ENCODE data around the gene GAS2L3. TPM values are rescaled to one million over a fixed set of nuclear protein-coding genes. Genes with fewer than 3 reads are reported as not detected.

Gene GAS2L3
- total RNA-seq, 1 experiment from 2014 or later, result 116 TPM

DNA sequence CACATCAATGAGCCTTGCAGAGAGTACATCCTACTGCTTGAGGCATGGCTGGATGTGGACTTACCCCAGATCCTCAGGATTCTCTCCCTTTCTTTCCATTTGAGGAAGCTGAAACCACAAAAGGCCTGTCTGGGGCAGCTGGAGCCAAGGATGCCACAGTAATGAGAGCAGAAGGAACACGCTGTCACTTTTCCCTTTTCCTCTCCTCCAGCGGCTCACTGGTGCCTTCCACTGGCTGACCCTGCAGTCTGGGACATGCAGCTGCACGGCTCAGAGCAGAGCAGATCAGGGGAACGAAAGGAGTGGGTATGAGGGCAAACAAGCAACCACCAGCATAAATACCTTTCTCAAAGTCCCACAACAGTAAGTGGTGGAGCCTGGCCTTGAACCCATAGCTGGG, 78.2 kb downstream of the GAS2L3 start:
- H3K27me3 Mint-ChIP-seq (ENCODE audit: unreplicated experiment), result no peaks in the 10 kb centered on the region
- BruUV-seq (replicated peaks), result no TSS peak
- H3K27ac Mint-ChIP-seq (ENCODE audit: unreplicated experiment), result no peak overlapping the region
- no peaks in the 10 kb centered on the region for H3K9me3 Mint-ChIP-seq (ENCODE audit: low read depth, unreplicated experiment)
- intact Hi-C loops (cut with micrococcal nuclease; ENCODE audit: unreplicated experiment), result no loop called here
- no peak overlapping the region for H3K4me3 Mint-ChIP-seq (ENCODE audit: low read depth, unreplicated experiment)
- no peak for DNase-seq
- TF ChIP-seq, protein P1, sequence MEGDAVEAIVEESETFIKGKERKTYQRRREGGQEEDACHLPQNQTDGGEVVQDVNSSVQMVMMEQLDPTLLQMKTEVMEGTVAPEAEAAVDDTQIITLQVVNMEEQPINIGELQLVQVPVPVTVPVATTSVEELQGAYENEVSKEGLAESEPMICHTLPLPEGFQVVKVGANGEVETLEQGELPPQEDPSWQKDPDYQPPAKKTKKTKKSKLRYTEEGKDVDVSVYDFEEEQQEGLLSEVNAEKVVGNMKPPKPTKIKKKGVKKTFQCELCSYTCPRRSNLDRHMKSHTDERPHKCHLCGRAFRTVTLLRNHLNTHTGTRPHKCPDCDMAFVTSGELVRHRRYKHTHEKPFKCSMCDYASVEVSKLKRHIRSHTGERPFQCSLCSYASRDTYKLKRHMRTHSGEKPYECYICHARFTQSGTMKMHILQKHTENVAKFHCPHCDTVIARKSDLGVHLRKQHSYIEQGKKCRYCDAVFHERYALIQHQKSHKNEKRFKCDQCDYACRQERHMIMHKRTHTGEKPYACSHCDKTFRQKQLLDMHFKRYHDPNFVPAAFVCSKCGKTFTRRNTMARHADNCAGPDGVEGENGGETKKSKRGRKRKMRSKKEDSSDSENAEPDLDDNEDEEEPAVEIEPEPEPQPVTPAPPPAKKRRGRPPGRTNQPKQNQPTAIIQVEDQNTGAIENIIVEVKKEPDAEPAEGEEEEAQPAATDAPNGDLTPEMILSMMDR (IDR thresholded peaks at IDR 0.05; ENCODE audit: unreplicated experiment), result no peak
- CTCF ChIA-PET, result no interaction called here
- peaks cover 18% of the 10 kb centered on the region for H3K4me1 Mint-ChIP-seq (ENCODE audit: low read depth, unreplicated experiment)
- peaks cover 16% of the 10 kb centered on the region for H3K36me3 Mint-ChIP-seq (ENCODE audit: insufficient read depth, unreplicated experiment)

DNA sequence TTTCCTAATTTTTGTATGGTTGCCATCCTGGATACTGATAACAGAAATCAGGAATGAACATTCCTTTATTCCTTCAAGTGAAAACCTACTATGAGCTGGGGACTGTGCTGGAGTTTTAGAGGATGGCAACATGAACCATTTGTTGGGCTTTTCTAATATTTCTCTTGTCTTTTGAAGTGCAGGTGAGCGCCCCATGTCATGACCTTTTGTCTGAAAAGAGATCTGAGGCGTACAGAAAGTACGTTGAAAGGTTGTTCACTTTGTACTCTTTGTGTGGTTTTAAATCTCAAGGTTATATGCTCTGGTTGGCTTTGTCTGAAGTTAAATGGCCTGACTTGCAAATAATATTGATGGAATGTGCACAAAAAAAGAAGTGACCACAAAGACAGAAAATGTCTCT, 79.0 kb downstream of the GAS2L3 start:
- no peaks in the 10 kb centered on the region for H3K9me3 Mint-ChIP-seq (ENCODE audit: low read depth, unreplicated experiment)

DNA sequence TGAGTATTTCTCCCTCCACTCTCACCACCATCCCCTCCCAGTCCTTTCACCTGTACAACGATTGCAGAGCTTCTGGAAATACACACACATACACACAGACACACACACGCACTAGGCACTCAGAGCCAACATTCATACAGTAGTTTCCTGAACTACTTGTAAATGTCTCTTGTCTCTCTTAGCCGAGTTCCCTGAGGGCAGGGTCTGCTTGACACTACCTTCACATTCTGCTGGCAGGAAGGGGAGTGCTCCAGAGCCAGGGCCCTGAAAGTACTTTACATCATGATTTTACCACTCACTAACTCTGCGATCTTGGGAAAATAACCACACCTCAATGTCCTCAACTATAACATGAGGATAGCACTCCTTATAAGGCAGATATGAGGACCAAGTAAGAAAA, 82.7 kb downstream of the GAS2L3 start:
- Mint-ChIP-seq H3K9me3 (ENCODE audit: low read depth, unreplicated experiment) (peaks cover 2% of the 10 kb centered on the region), H3K36me3 (ENCODE audit: insufficient read depth, unreplicated experiment) (no peaks in the 10 kb centered on the region), H3K27ac (ENCODE audit: unreplicated experiment) (peak overlapping the region; percentile 31), H3K4me3 (ENCODE audit: low read depth, unreplicated experiment) (no peak overlapping the region), H3K27me3 (ENCODE audit: unreplicated experiment) (no peaks in the 10 kb centered on the region), H3K4me1 (ENCODE audit: low read depth, unreplicated experiment) (peaks cover 25% of the 10 kb centered on the region)
- CTCF ChIA-PET, result no interaction called here
- BruUV-seq (replicated peaks), result no TSS peak
- intact Hi-C loops (cut with micrococcal nuclease; ENCODE audit: unreplicated experiment), result no loop called here
- DNase-seq, result no peak
- TF ChIP-seq, protein P1 (IDR thresholded peaks at IDR 0.05; ENCODE audit: unreplicated experiment), result no peak

More for the DNA sequence above, 79.0 kb downstream of the GAS2L3 start:
- Mint-ChIP-seq H3K27ac (ENCODE audit: unreplicated experiment) (no peak overlapping the region), H3K27me3 (ENCODE audit: unreplicated experiment) (no peaks in the 10 kb centered on the region), H3K4me3 (ENCODE audit: low read depth, unreplicated experiment) (no peak overlapping the region), H3K4me1 (ENCODE audit: low read depth, unreplicated experiment) (peaks cover 18% of the 10 kb centered on the region), H3K36me3 (ENCODE audit: insufficient read depth, unreplicated experiment) (peaks cover 12% of the 10 kb centered on the region)
- CTCF ChIA-PET, result no interaction called here
- no peak for DNase-seq
- no TSS peak for BruUV-seq (replicated peaks)
- TF ChIP-seq, protein P1 (IDR thresholded peaks at IDR 0.05; ENCODE audit: unreplicated experiment), result no peak
- intact Hi-C loops (cut with micrococcal nuclease; ENCODE audit: unreplicated experiment), result no loop called here

DNA sequence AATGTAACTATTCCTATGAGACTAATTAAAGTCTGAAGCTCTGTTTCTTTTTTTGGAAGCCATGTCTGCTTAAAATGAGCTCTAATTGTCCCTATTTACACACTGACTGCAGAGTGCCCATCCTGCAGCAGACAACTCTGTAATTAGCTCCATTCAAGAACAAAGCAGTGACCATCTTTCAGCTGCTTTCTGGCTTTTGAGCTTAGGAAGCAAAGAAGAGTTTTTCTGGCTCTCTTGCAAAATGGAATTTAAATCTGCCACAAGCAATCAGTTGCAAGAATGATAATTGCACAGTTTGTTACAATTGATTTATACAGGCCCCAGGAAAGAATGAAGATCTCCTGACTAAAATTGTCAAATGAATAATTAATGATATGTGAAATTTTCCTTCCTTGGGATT, 83.4 kb downstream of the GAS2L3 start:
- Mint-ChIP-seq H3K27ac (ENCODE audit: unreplicated experiment) (no peak overlapping the region), H3K27me3 (ENCODE audit: unreplicated experiment) (no peaks in the 10 kb centered on the region), H3K4me3 (ENCODE audit: low read depth, unreplicated experiment) (no peak overlapping the region), H3K4me1 (ENCODE audit: low read depth, unreplicated experiment) (peaks cover 32% of the 10 kb centered on the region), H3K9me3 (ENCODE audit: low read depth, unreplicated experiment) (peaks cover 2% of the 10 kb centered on the region), H3K36me3 (ENCODE audit: insufficient read depth, unreplicated experiment) (no peaks in the 10 kb centered on the region)
- intact Hi-C loops (cut with micrococcal nuclease; ENCODE audit: unreplicated experiment), result no loop called here
- CTCF ChIA-PET, result no interaction called here
- TF ChIP-seq, protein P1 (IDR thresholded peaks at IDR 0.05; ENCODE audit: unreplicated experiment), result no peak
- BruUV-seq (replicated peaks), result no TSS peak
- no peak for DNase-seq

Measured in Calu3 (cell line).